ENCODE measurements around the gene GMDS. TPM values are rescaled to one million over a fixed set of nuclear protein-coding genes. Genes with fewer than 3 reads are reported as not detected.

The GMDS gene
- total RNA-seq, 4 donors from 2014 or later = 3.4 to 7.2 (median 4.6) TPM

DNA sequence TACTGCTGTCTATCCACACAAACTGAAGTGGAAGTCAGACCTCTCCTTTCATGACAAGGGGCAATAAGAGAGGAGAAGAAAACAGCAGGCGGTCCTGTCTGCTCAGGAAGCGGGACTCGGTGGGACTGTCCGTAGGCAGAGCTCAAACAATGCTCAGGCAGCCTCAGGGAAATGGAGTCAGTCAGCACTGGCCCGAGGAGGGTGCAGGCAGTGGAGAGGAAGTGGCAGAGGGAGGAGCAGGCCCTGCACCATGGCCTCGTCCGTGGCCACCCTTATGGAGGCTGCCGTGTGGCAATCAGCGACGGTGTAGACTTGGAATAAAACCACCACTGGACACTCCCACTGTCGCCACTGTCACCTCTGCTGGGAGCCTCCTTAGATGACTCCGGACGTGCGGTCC lies 616.1 kb downstream of the GMDS start:
- no peak overlapping the region for H3K27ac ChIP-seq
- DNase-seq = no peak
- H3K9me3 ChIP-seq = no peaks in the 10 kb centered on the region
- ATAC-seq = no peak
- in situ Hi-C loops (cut with MboI; ENCODE audit: low sequenced_read_pairs in 4 of 4) (no loop called here), intact Hi-C loops (cut with DNase I; ENCODE audit: low total_unique reads) (no loop called here)
- peaks cover 34 to 47% (median 41%) of the 10 kb centered on the region in 3 donors for H3K27me3 ChIP-seq
- peaks cover 4 to 7% of the 10 kb centered on the region in 2 donors for H3K4me1 ChIP-seq
- no peaks in the 10 kb centered on the region for H3K36me3 ChIP-seq
- TF ChIP-seq, protein P1, sequence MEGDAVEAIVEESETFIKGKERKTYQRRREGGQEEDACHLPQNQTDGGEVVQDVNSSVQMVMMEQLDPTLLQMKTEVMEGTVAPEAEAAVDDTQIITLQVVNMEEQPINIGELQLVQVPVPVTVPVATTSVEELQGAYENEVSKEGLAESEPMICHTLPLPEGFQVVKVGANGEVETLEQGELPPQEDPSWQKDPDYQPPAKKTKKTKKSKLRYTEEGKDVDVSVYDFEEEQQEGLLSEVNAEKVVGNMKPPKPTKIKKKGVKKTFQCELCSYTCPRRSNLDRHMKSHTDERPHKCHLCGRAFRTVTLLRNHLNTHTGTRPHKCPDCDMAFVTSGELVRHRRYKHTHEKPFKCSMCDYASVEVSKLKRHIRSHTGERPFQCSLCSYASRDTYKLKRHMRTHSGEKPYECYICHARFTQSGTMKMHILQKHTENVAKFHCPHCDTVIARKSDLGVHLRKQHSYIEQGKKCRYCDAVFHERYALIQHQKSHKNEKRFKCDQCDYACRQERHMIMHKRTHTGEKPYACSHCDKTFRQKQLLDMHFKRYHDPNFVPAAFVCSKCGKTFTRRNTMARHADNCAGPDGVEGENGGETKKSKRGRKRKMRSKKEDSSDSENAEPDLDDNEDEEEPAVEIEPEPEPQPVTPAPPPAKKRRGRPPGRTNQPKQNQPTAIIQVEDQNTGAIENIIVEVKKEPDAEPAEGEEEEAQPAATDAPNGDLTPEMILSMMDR (IDR thresholded peaks at IDR 0.05 in 4 of 5, conservative IDR thresholded peaks at IDR 0.05 in 1 of 5) = no peak
- no peak for TF ChIP-seq POLR2A (IDR thresholded peaks at IDR 0.05)
- no peak overlapping the region for H3K4me3 ChIP-seq

DNA sequence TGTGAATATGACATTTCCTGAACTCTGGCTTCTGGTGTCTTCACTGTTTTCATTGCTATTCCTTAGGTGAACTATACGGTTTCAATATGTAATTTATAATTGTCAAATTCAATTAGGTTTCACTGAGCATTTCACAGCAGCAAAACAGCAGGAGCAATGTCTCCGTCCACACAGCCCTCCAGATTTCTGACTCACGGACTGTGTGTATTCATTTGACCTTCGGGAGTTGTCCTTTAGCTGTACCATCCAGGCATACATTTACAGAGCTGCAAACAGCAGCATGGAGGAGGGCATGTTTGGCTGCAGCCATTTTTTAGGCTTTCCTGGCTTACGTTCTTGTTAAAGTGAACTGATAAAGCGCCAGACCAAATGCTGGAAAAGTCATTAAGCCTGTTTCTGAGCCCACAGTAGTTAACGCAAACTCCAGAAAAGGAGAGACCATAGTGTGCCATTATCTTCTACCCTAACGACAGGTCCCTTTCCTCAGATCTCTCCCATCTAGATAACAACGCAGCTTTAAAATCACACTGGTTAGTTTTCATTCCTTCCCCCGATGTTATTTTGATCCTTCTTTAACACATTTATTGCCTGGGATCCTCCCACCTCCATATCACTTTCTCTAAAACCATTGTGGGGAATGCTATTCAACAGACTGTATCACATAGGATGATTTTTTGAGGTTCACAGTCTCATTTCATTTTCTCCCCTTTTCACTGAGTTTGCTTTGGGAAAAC lies 617.4 kb downstream of the GMDS start:
- TF ChIP-seq, protein P1 (IDR thresholded peaks at IDR 0.05 in 4 of 5, conservative IDR thresholded peaks at IDR 0.05 in 1 of 5) = no peak
- TF ChIP-seq POLR2A (IDR thresholded peaks at IDR 0.05) = no peak
- DNase-seq = no peak
- no peak for ATAC-seq
- Histone ChIP-seq H3K4me3 (no peak overlapping the region), H3K27ac (no peak overlapping the region), H3K9me3 (no peaks in the 10 kb centered on the region), H3K4me1 (peaks cover 4 to 9% of the 10 kb centered on the region in 2 donors), H3K36me3 (no peaks in the 10 kb centered on the region), H3K27me3 (peaks cover 46 to 59% (median 54%) of the 10 kb centered on the region in 3 donors)
- intact Hi-C loops (cut with DNase I; ENCODE audit: low total_unique reads) (no loop called here), in situ Hi-C loops (cut with MboI; ENCODE audit: low sequenced_read_pairs in 4 of 4) (no loop called here)

DNA sequence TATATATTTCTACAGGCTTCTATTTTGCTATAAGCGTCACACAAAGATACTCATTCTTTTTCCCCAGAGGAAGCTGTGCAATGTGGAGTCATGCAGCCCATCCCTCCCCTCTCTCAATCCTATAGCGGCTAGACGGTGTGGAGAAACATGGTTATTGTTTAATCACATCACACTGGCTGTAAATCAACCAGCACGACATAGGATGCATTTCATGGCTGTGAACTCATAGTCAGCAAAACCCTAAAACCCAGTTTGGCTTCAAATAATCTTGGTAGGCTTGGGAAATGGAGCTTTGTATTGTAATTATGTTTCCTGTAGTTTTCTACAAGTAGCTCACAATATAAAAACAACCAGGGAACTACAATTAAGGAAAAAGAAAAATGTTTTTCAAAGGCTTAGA lies 618.9 kb downstream of the GMDS start:
- H3K27me3 ChIP-seq = peaks cover 49 to 67% (median 61%) of the 10 kb centered on the region in 3 donors
- ATAC-seq = no peak

DNA sequence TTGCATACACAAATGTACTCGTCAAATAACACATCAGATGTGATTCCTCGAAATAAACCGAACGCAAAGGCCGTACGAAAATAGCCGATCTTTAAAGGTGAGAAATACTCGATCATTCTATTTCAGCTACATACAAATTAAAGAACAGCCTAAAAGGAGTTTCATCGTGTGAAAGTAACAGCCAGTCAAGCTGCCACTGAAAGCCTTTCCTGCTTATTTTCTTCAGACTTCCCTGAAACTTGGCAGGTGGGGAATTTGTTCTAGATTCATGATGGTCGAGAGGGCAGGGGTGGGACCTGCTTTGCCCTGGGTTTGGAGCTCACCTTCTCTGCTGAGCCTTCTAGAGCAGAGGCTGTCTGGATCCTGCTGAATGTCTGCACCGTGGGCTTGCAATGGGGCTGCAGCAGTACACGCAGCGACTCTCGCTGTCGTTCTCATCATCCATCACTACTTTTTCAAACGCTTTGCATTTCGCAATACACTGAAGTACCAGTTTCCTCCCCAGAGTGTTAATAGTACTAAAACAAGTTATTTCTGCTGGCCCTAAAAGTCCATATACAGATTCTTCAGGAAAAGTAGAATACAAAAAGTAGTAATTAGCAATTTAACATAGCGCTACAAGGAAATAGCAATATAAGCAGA lies 619.5 kb downstream of the GMDS start:
- in situ Hi-C loops (cut with MboI; ENCODE audit: low sequenced_read_pairs in 4 of 4) = no loop called here
- Histone ChIP-seq H3K36me3 (no peaks in the 10 kb centered on the region), H3K27me3 (peaks cover 55 to 70% (median 66%) of the 10 kb centered on the region in 3 donors), H3K4me3 (peak overlapping the region in 1 of 4 donors; percentile 67), H3K9me3 (no peaks in the 10 kb centered on the region), H3K27ac (no peak overlapping the region), H3K4me1 (peaks cover 4 to 9% of the 10 kb centered on the region in 2 donors)
- intact Hi-C loops (cut with DNase I; ENCODE audit: low total_unique reads) = no loop called here
- ATAC-seq (no peak), DNase-seq (no peak)
- TF ChIP-seq, protein P1 (IDR thresholded peaks at IDR 0.05 in 4 of 5, conservative IDR thresholded peaks at IDR 0.05 in 1 of 5) = no peak
- no peak for TF ChIP-seq POLR2A (IDR thresholded peaks at IDR 0.05)

More for the DNA sequence above, 618.9 kb downstream of the GMDS start:
- TF ChIP-seq, protein P1 (IDR thresholded peaks at IDR 0.05 in 4 of 5, conservative IDR thresholded peaks at IDR 0.05 in 1 of 5) = no peak
- TF ChIP-seq POLR2A (IDR thresholded peaks at IDR 0.05) = no peak
- no peak for DNase-seq
- Histone ChIP-seq H3K4me1 (peaks cover 4 to 9% of the 10 kb centered on the region in 2 donors), H3K27ac (no peak overlapping the region), H3K36me3 (no peaks in the 10 kb centered on the region), H3K9me3 (no peaks in the 10 kb centered on the region), H3K4me3 (no peak overlapping the region)
- in situ Hi-C loops (cut with MboI; ENCODE audit: low sequenced_read_pairs in 4 of 4) (no loop called here), intact Hi-C loops (cut with DNase I; ENCODE audit: low total_unique reads) (no loop called here)

Measured in gastrocnemius medialis (tissue), 4 donors.